ENCODE data around the gene PYROXD2.

- TF ChIP-seq EZH2 (IDR thresholded peaks at IDR 0.05; ENCODE audit: insufficient read depth, poor library complexity, severe bottlenecking) (no peak), EZH2phosphoT487 (IDR thresholded peaks at IDR 0.05; ENCODE audit: insufficient read depth, low read depth) (no peak)
These were observed 1.8 kb upstream of the PYROXD2 start for GRCh38 chr10:98416606-98417388.
